Activated CD4-positive, alpha-beta T cell treated with anti-CD3 and anti-CD28 coated beads for 36 hours (primary cell): ENCODE measurements around the gene NCKAP1. TPM values are rescaled to one million over a fixed set of nuclear protein-coding genes. Genes with fewer than 3 reads are reported as not detected.

Source experiments
- ATAC-seq: fragments of 200-7000 bp; cut with Tn5 transposase; one replicate; pipeline ENCODE4 v1.10.0; 2021; ENCODE audit warnings: mild to moderate bottlenecking, moderate library complexity
- CTCF ChIA-PET: fragments of 350-600 bp; sonication (Branson Sonifier 250); formaldehyde crosslinking; loops from one replicate; lab custom pipeline; 2021; ENCODE audit warnings: antibody characterized with exemption; lab: Charles Lee
- POLR2A ChIA-PET: fragments of 350-600 bp; sonication (Branson Sonifier 250); formaldehyde crosslinking; loops from one replicate; lab custom pipeline; 2021; ENCODE audit warnings: antibody characterized with exemption, inconsistent platforms; lab: Charles Lee
- DNase-seq: peaks from one replicate; pipeline ENCODE4 v3.0.0-alpha.2; 2020
- H3K27ac Mint-ChIP-seq: one replicate; pipeline ENCODE4 v1.8.0; 2021; ENCODE audit warnings: mixed read lengths
- H3K27me3 Mint-ChIP-seq: one replicate; pipeline ENCODE4 v1.8.0; 2021; ENCODE audit warnings: mixed read lengths
- H3K36me3 Mint-ChIP-seq: one replicate; pipeline ENCODE4 v1.8.0; 2021; ENCODE audit warnings: low read depth, mixed read lengths
- H3K4me1 Mint-ChIP-seq: one replicate; pipeline ENCODE4 v1.8.0; 2021; ENCODE audit warnings: mixed read lengths
- H3K4me3 Mint-ChIP-seq: one replicate; pipeline ENCODE4 v1.8.0; 2021; ENCODE audit warnings: mild to moderate bottlenecking, moderate library complexity, mixed read lengths
- H3K9me3 Mint-ChIP-seq: one replicate; pipeline ENCODE4 v1.8.0; 2021; ENCODE audit warnings: low read depth, mixed read lengths
- intact Hi-C, 2 experiments: fragments of 100-400 bp; cut with DNase I in 1 of 2; cut with micrococcal nuclease in 1 of 2; formaldehyde crosslinking; loops; one replicate each; pipeline versions ENCODE4 v1.14.2 to v1.15.1; 2022 to 2024; cut with DNase I, micrococcal nuclease
- total RNA-seq, 2 experiments: library from RNA; stranded (reverse); gene quantifications; one replicate each; pipeline ENCODE4 v1.2.3, GENCODE V29; 2021

Gene NCKAP1
- total RNA-seq, 2 experiments from 2014 or later = 9.1 to 11.7 TPM

- Mint-ChIP-seq H3K27ac (peak overlapping the region; percentile 60), H3K36me3 (no peaks in the 10 kb centered on the region), H3K9me3 (no peaks in the 10 kb centered on the region), H3K4me3 (peak overlapping the region; percentile 76), H3K27me3 (peaks cover 46% of the 10 kb centered on the region), H3K4me1 (peaks cover 26% of the 10 kb centered on the region)
- intact Hi-C loops = loop anchor here (2.0 to 10.0 kb wide), 4 partner anchors 88 to 1242 kb away; partner anchors contain the start of genes DNAJC10 (in 1 of the 2), ITPRID2 (in 1 of the 2) and NUP35 (in 1 of the 2)
- no peak for DNase-seq
- POLR2A ChIA-PET = no interaction called here
- CTCF ChIA-PET = interaction anchor here (0.6 to 1.3 kb wide), 2 partner anchors 37 to 154 kb away, joined by 4 read pairs; no protein-coding TSS in a partner anchor
- no peak for ATAC-seq
These were observed 1.1 kb downstream of the NCKAP1 start for GRCh38 chr2:183037074-183037552.

- intact Hi-C loops = loop anchor here (2.0 to 10.0 kb wide), 4 partner anchors 89 to 1241 kb away; partner anchors contain the start of genes DNAJC10 (in 1 of the 2), ITPRID2 (in 1 of the 2) and NUP35 (in 1 of the 2)
- ChIA-PET POLR2A (no interaction called here), CTCF (interaction anchor here (1.4 kb wide), 1 partner anchor 56 kb away, joined by 3 read pairs; no protein-coding TSS in a partner anchor)
- peaks cover 45% of the 10 kb centered on the region for H3K27me3 Mint-ChIP-seq
- ATAC-seq (no peak), DNase-seq (no peak)
- peaks cover 26% of the 10 kb centered on the region for H3K4me1 Mint-ChIP-seq
- no peak overlapping the region for H3K4me3 Mint-ChIP-seq
- no peaks in the 10 kb centered on the region for H3K36me3 Mint-ChIP-seq
- H3K9me3 Mint-ChIP-seq = no peaks in the 10 kb centered on the region
- H3K27ac Mint-ChIP-seq = no peak overlapping the region
These were observed 2.1 kb downstream of the NCKAP1 start for GRCh38 chr2:183035954-183036669.

- POLR2A ChIA-PET = interaction anchor here (0.6 kb wide), 1 partner anchor 9 kb away, joined by 7 read pairs; no protein-coding TSS in a partner anchor
- no peak for ATAC-seq
- DNase-seq = no peak
- H3K36me3 Mint-ChIP-seq = no peaks in the 10 kb centered on the region
- H3K27me3 Mint-ChIP-seq = peaks cover 44% of the 10 kb centered on the region
- H3K4me1 Mint-ChIP-seq = peaks cover 26% of the 10 kb centered on the region
- H3K9me3 Mint-ChIP-seq = no peaks in the 10 kb centered on the region
- no peak overlapping the region for H3K27ac Mint-ChIP-seq
- peak overlapping the region; percentile 25 for H3K4me3 Mint-ChIP-seq
- CTCF ChIA-PET = interaction anchor here (1.4 kb wide), 1 partner anchor 55 kb away, joined by 3 read pairs; no protein-coding TSS in a partner anchor
- intact Hi-C loops = loop anchor here (5.0 to 10.0 kb wide), 3 partner anchors 318 to 1241 kb away; partner anchors contain the start of genes DNAJC10 (in 1 of the 2) and ITPRID2 (in 1 of the 2)
These were observed 2.8 kb downstream of the NCKAP1 start for GRCh38 chr2:183035298-183035953.

DNA sequence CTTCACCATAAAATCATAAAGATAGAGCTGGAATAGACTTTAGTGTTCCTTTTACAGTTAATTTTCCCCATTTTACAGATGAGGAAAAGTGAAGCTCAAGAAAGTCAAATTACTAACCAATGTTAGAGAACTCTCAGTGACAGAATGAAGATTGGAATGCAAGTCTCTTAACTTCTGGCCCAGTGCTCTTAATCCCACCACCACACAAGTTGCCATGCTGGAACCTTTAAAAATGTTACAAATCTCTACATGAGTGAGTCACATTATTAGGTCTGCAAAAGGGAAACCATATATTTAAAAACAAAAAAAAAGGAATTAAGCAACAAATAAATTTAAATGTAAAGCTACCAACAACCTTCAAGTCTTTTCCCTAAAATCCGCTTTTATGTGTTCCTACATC is 3.5 kb downstream of the NCKAP1 start:
- CTCF ChIA-PET = interaction anchor here (1.4 kb wide), 1 partner anchor 55 kb away, joined by 3 read pairs; no protein-coding TSS in a partner anchor
- ATAC-seq = no peak
- Mint-ChIP-seq H3K4me1 (peaks cover 26% of the 10 kb centered on the region), H3K36me3 (no peaks in the 10 kb centered on the region), H3K27me3 (peaks cover 46% of the 10 kb centered on the region), H3K9me3 (no peaks in the 10 kb centered on the region), H3K4me3 (no peak overlapping the region), H3K27ac (no peak overlapping the region)
- POLR2A ChIA-PET = interaction anchor here (0.6 kb wide), 1 partner anchor 9 kb away, joined by 7 read pairs; no protein-coding TSS in a partner anchor
- intact Hi-C loops = loop anchor here (5.0 to 10.0 kb wide), 3 partner anchors 318 to 1240 kb away; partner anchors contain the start of genes DNAJC10 (in 1 of the 2) and ITPRID2 (in 1 of the 2)
- no peak for DNase-seq

DNA sequence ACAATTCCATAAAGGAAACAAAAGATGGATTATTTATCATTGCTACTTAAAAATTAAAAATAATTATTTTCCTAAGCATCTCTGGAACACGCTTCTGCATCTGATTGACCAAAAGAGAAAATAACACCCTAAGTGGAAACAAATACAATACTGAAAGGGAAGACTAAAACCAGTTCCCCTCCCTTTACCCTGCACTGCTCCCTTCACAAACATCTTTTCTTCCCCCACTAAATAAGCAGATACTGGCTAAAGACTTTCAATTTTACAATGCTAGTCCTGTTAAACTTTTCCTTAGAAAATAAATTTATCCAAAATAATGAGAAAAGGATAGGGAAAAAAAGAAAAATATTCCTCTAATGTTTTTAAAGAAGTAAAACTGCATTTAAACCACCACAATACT is 4.3 kb downstream of the NCKAP1 start:
- H3K27me3 Mint-ChIP-seq = peaks cover 42% of the 10 kb centered on the region
- intact Hi-C loops = loop anchor here in 1 of 2 experiments (10.0 kb wide), 1 partner anchor 1239 kb away; no protein-coding TSS in a partner anchor
- H3K9me3 Mint-ChIP-seq = no peaks in the 10 kb centered on the region
- H3K4me3 Mint-ChIP-seq = no peak overlapping the region
- H3K27ac Mint-ChIP-seq = no peak overlapping the region
- ChIA-PET POLR2A (no interaction called here), CTCF (interaction anchor here (0.6 kb wide), 1 partner anchor 40 kb away, joined by 3 read pairs; no protein-coding TSS in a partner anchor)
- H3K4me1 Mint-ChIP-seq = peaks cover 23% of the 10 kb centered on the region
- H3K36me3 Mint-ChIP-seq = no peaks in the 10 kb centered on the region
- no peak for DNase-seq
- ATAC-seq = no peak

GRCh38 chr2:183031911-183032794 is 6.1 kb downstream of the NCKAP1 start:
- Mint-ChIP-seq H3K36me3 (no peaks in the 10 kb centered on the region), H3K9me3 (no peaks in the 10 kb centered on the region), H3K4me1 (peaks cover 18% of the 10 kb centered on the region), H3K4me3 (no peak overlapping the region), H3K27me3 (peaks cover 39% of the 10 kb centered on the region), H3K27ac (no peak overlapping the region)
- DNase-seq (no peak), ATAC-seq (no peak)
- ChIA-PET POLR2A (no interaction called here), CTCF (no interaction called here)
- intact Hi-C loops = loop anchor here in 1 of 2 experiments (10.0 kb wide), 1 partner anchor 1237 kb away; no protein-coding TSS in a partner anchor

- POLR2A ChIA-PET = no interaction called here
- H3K27me3 Mint-ChIP-seq = peaks cover 25% of the 10 kb centered on the region
- ATAC-seq = no peak
These were observed 9.0 kb downstream of the NCKAP1 start for GRCh38 chr2:183029219-183029618.

GRCh38 chr2:183028108-183028507 is 10.1 kb downstream of the NCKAP1 start:
- CTCF ChIA-PET = no interaction called here
- H3K4me1 Mint-ChIP-seq = no peaks in the 10 kb centered on the region
- POLR2A ChIA-PET = no interaction called here
- DNase-seq (no peak), ATAC-seq (no peak)
- peaks cover 17% of the 10 kb centered on the region for H3K27me3 Mint-ChIP-seq
- no peaks in the 10 kb centered on the region for H3K9me3 Mint-ChIP-seq
- H3K36me3 Mint-ChIP-seq = peaks cover 5% of the 10 kb centered on the region
- intact Hi-C loops = no loop called here
- no peak overlapping the region for H3K27ac Mint-ChIP-seq
- H3K4me3 Mint-ChIP-seq = no peak overlapping the region

More at GRCh38 chr2:183029219-183029618, 9.0 kb downstream of the NCKAP1 start:
- Mint-ChIP-seq H3K27ac (no peak overlapping the region), H3K36me3 (no peaks in the 10 kb centered on the region), H3K9me3 (no peaks in the 10 kb centered on the region), H3K4me3 (no peak overlapping the region), H3K4me1 (peaks cover under 1% of the 10 kb centered on the region)
- DNase-seq = no peak
- intact Hi-C loops = no loop called here
- CTCF ChIA-PET = interaction anchor here (0.9 kb wide), 1 partner anchor 107 kb away, joined by 5 read pairs; no protein-coding TSS in a partner anchor

- Mint-ChIP-seq H3K27ac (no peak overlapping the region), H3K4me1 (no peaks in the 10 kb centered on the region), H3K9me3 (no peaks in the 10 kb centered on the region), H3K4me3 (no peak overlapping the region), H3K36me3 (peaks cover 5% of the 10 kb centered on the region), H3K27me3 (peaks cover 13% of the 10 kb centered on the region)
- POLR2A ChIA-PET = no interaction called here
- CTCF ChIA-PET = interaction anchor here (0.7 kb wide), 1 partner anchor 690 kb away, joined by 3 read pairs; no protein-coding TSS in a partner anchor
- ATAC-seq (no peak), DNase-seq (no peak)
- intact Hi-C loops = no loop called here
These were observed 10.8 kb downstream of the NCKAP1 start for GRCh38 chr2:183027443-183027842.

- Mint-ChIP-seq H3K4me1 (no peaks in the 10 kb centered on the region), H3K4me3 (no peak overlapping the region), H3K9me3 (no peaks in the 10 kb centered on the region), H3K36me3 (peaks cover 9% of the 10 kb centered on the region), H3K27me3 (peaks cover 9% of the 10 kb centered on the region), H3K27ac (no peak overlapping the region)
- ATAC-seq = no peak
- CTCF ChIA-PET = interaction anchor here (1.5 kb wide), 1 partner anchor 13 kb away, joined by 4 read pairs; no protein-coding TSS in a partner anchor
- DNase-seq = no peak
- intact Hi-C loops = no loop called here
- POLR2A ChIA-PET = interaction anchor here (0.6 kb wide), 1 partner anchor 9 kb away, joined by 7 read pairs; no protein-coding TSS in a partner anchor
These were observed 11.8 kb downstream of the NCKAP1 start for GRCh38 chr2:183026424-183026823.
